HL-60 (cell line): ENCODE results near the gene FTO.

Experiments used
- CTCF ChIP-seq: IDR thresholded peaks from one replicate; pipeline ENCODE4 v1.5.1; 2011; ENCODE audit warnings: low read length, control low read depth, inconsistent platforms; ENCODE audit not compliant: insufficient read depth
- POLR2AphosphoS5 ChIP-seq: IDR thresholded peaks from 2 replicates; pipeline ENCODE4 v1.6.1; 2012; ENCODE audit warnings: low read depth
- REST ChIP-seq: IDR thresholded peaks from 2 replicates; pipeline ENCODE4 v1.6.1; 2012; ENCODE audit warnings: low read depth; ENCODE audit not compliant: insufficient replicate concordance
- SPI1 ChIP-seq: IDR thresholded peaks from 2 replicates; pipeline ENCODE4 v1.6.1; 2012; ENCODE audit warnings: low read depth, mild to moderate bottlenecking, borderline replicate concordance

DNA sequence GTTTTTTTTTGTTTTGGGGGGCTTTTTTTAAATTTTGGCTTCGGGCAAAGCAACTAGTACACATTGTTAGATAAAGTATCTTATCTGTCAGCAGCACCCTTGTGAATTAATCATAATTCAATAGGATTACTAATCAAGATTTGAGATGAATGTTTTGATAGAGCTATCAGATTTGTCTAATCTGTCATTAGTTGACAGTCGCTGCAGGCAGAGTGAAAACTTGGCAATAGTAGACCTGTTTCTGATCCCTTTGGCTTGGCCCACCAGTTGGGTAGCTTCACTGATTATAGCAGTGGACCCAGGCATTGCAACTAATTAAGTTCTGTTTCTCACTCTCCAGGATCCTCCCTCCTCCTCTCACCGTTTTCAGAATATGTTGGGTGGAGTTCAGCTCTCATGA, 324.0 kb downstream of the FTO start:
- TF ChIP-seq POLR2AphosphoS5 (no peak), CTCF (no peak), REST (no peak), SPI1 (no peak)
